Endothelial cell of umbilical vein (primary cell): Measurements from ENCODE around the gene MTRF1L. TPM values are rescaled to one million over a fixed set of nuclear protein-coding genes. Genes with fewer than 3 reads are reported as not detected.

Source experiments
- BruUV-seq: library from RNA; stranded (reverse); fragments of 400-500 nt; replicated peaks from 2 replicates; lab custom pipeline; 2021; lab: Mats Ljungman, UMichigan
- CTCF ChIA-PET: fragments of 300-600, 350-600 bp; sonication (Branson Sonifier 250); formaldehyde crosslinking; loops from one replicate; lab custom pipeline; 2021; ENCODE audit warnings: antibody characterized with exemption, inconsistent platforms; lab: Charles Lee
- POLR2A ChIA-PET: fragments of 300-600, 350-600 bp; sonication (Branson Sonifier 250); formaldehyde crosslinking; loops from one replicate; lab custom pipeline; 2021; ENCODE audit warnings: antibody characterized with exemption, inconsistent platforms; lab: Charles Lee
- DNase-seq: peaks from one replicate; pipeline ENCODE4 v3.0.0-alpha.2; 2011; ENCODE audit warnings: low read depth, low spot score
- FAIRE-seq: peaks from 2 replicates; lab custom pipeline; 2011; peaks lifted over from hg19 to GRCh38; lab: Jason Lieb, UNC
- H2AFZ ChIP-seq: 2 replicates; pipeline ENCODE4 v1.6.0; 2012; ENCODE audit warnings: low read depth, low read length, control low read depth, inconsistent platforms
- H3K27ac ChIP-seq: 2 replicates; pipeline ENCODE4 v1.5.1; 2011; ENCODE audit warnings: low read depth, mild to moderate bottlenecking, control low read depth, low read length, moderate library complexity; ENCODE audit not compliant: insufficient read depth
- H3K27me3 ChIP-seq, 2 experiments: 2 replicates each; pipeline versions ENCODE4 v1.6.0 to v1.6.1; 2011; ENCODE audit warnings: low read length in 2 of 2, mixed read lengths in 1 of 2; ENCODE audit not compliant: control insufficient read depth in 2 of 2, insufficient read depth in 2 of 2
- H3K36me3 ChIP-seq, 2 experiments: 2 replicates in 1 of 2; 3 replicates in 1 of 2; pipeline ENCODE4 v1.5.1; 2011; ENCODE audit warnings: low read length in 2 of 2, mild to moderate bottlenecking in 1 of 2, moderate library complexity in 1 of 2; ENCODE audit not compliant: control insufficient read depth in 2 of 2, insufficient read depth in 2 of 2; ENCODE audit errors: extremely low read depth in 1 of 2
- H3K4me1 ChIP-seq: 3 replicates; pipeline ENCODE4 v1.5.1; 2011; ENCODE audit warnings: mild to moderate bottlenecking, low read length; ENCODE audit not compliant: control insufficient read depth, insufficient read depth; ENCODE audit errors: extremely low read depth
- H3K4me2 ChIP-seq: 2 replicates; pipeline ENCODE4 v1.6.1; 2011; ENCODE audit warnings: low read length, control low read depth, mixed read lengths; ENCODE audit not compliant: insufficient read depth
- H3K4me3 ChIP-seq, 3 experiments: fragments of 200-600 bp in 1 of 3; sonication (generic), shearing (Covaris generic) in 1 of 3; replicated peaks in 1 of 3; 2 replicates each; pipeline ENCODE4 v1.5.1; 2011 to 2016; ENCODE audit warnings: control low read depth in 3 of 3, low read length in 3 of 3, mild to moderate bottlenecking in 2 of 3, inconsistent platforms in 1 of 3, low read depth in 1 of 3, moderate library complexity in 1 of 3; ENCODE audit not compliant: insufficient read depth in 1 of 3
- H3K79me2 ChIP-seq: 2 replicates; pipeline ENCODE4 v1.6.0; 2012; ENCODE audit warnings: low read length, inconsistent platforms; ENCODE audit not compliant: control insufficient read depth, insufficient read depth
- H3K9ac ChIP-seq: replicated peaks from 2 replicates; pipeline ENCODE3; 2011; ENCODE audit warnings: low read length, control low read depth; ENCODE audit not compliant: insufficient read depth; ENCODE audit errors: extremely low read depth
- H3K9me1 ChIP-seq: replicated peaks from 3 replicates; pipeline ENCODE4 v1.6.0; 2011; ENCODE audit warnings: mild to moderate bottlenecking, low read length; ENCODE audit not compliant: control insufficient read depth, insufficient read depth; ENCODE audit errors: extremely low read depth
- H3K9me3 ChIP-seq: replicated peaks from 2 replicates; pipeline ENCODE4 v1.5.1; 2012; ENCODE audit warnings: low read length, inconsistent platforms; ENCODE audit not compliant: control insufficient read depth, insufficient read depth
- H4K20me1 ChIP-seq: replicated peaks from 2 replicates; pipeline ENCODE3; 2011; ENCODE audit warnings: mild to moderate bottlenecking, low read length; ENCODE audit not compliant: control insufficient read depth, insufficient read depth; ENCODE audit errors: extremely low read depth
- CTCF ChIP-seq, 2 donors: IDR thresholded peaks; 1 replicate in 1 of 2; 2 replicates in 1 of 2; pipeline ENCODE4 v1.5.1; 2011; ENCODE audit warnings: low read length in 2 of 2, mild to moderate bottlenecking in 2 of 2, moderate library complexity in 2 of 2, control low read depth in 1 of 2, inconsistent platforms in 1 of 2, low read depth in 1 of 2; ENCODE audit not compliant: insufficient read depth in 1 of 2; ENCODE audit errors: extremely low read depth in 1 of 2
- GATA2 ChIP-seq: IDR thresholded peaks from 2 replicates; pipeline ENCODE4 v1.7.0; 2011; ENCODE audit warnings: low read depth, mild to moderate bottlenecking, moderate library complexity, mixed read lengths, low read length; ENCODE audit not compliant: insufficient read length, insufficient read depth
- JUN ChIP-seq: IDR thresholded peaks from 2 replicates; pipeline ENCODE4 v1.6.1; 2011; ENCODE audit warnings: borderline replicate concordance, low read depth; ENCODE audit not compliant: insufficient read length, insufficient read depth
- POLR2A ChIP-seq: IDR thresholded peaks from 2 replicates; pipeline ENCODE4 v1.6.1; 2012; ENCODE audit warnings: low read depth, mild to moderate bottlenecking, control low read depth, low read length
- POLR2AphosphoS5 ChIP-seq: IDR thresholded peaks from 2 replicates; pipeline ENCODE4 v1.6.1; 2012; ENCODE audit warnings: low read depth, mild to moderate bottlenecking, control low read depth, low read length, moderate library complexity; ENCODE audit not compliant: insufficient read depth
- dilution Hi-C: fragments of 300-500 bp; cut with MboI; formaldehyde crosslinking; loops from one replicate; pipeline ENCODE4 v1.15.0; 2019; ENCODE audit warnings: low sequenced_read_pairs; ENCODE audit not compliant: extremely low pct_ligation_motif_present
- intact Hi-C: fragments of 100-400 bp; cut with micrococcal nuclease; formaldehyde crosslinking; loops from one replicate; pipeline ENCODE4 v1.10.0; 2022
- polyA plus RNA-seq, 4 experiments: library from polyadenylated mRNA; depleted of rRNA in 3 of 4; stranded (reverse) in 3 of 4; unstranded in 1 of 4; fragments of >200 nt; gene quantifications; 2 replicates each; pipeline versions ENCODE4 v1.2.1 to v1.2.3, GENCODE V29; 2011 to 2012; ENCODE audit warnings: missing spikeins in 1 of 4
- total RNA-seq: library from RNA; stranded (reverse); gene quantifications from 2 replicates; pipeline ENCODE4 v1.2.3, GENCODE V29; 2021
- TF ChIP-seq, protein P1 (sequence below): IDR thresholded peaks from 2 replicates; pipeline ENCODE4 v1.6.1; 2011; ENCODE audit not compliant: insufficient read depth, insufficient read length

Gene MTRF1L
- total and polyA plus RNA-seq, 2 donors (not counting 3 experiments of a cell fraction or from before 2014, with no cell fraction given) = 6.2 to 27.5 TPM

GRCh38 chr6:152948150-152948768 is 54.2 kb downstream of the MTRF1L start:
- FAIRE-seq = peak; percentile 72
- Histone ChIP-seq H2AFZ (peak overlapping the region; percentile 90), H3K79me2 (no peaks in the 10 kb centered on the region), H3K9me1 (no peaks in the 10 kb centered on the region), H3K36me3 (no peaks in the 10 kb centered on the region), H3K4me2 (peak overlapping the region; percentile 64), H3K27me3 (no peaks in the 10 kb centered on the region), H3K9me3 (no peaks in the 10 kb centered on the region), H3K4me1 (peaks cover 11% of the 10 kb centered on the region), H4K20me1 (no peaks in the 10 kb centered on the region), H3K9ac (no peak overlapping the region), H3K4me3 (no peak overlapping the region), H3K27ac (no peak overlapping the region)
- peak; percentile 64 for DNase-seq
- POLR2A ChIA-PET = no interaction called here
- dilution Hi-C loops (no loop called here), intact Hi-C loops (loop anchor here (1.0 to 2.0 kb wide), 7 partner anchors 43 to 463 kb away; partner anchors contain the start of gene VIP)
- no TSS peak for BruUV-seq
- CTCF ChIA-PET = interaction anchor here (0.6 to 6.2 kb wide), 69 partner anchors 9 to 647 kb away, joined by 3 to 103 read pairs (median 4); partner anchors contain the start of gene VIP
- TF ChIP-seq CTCF (IDR thresholded peaks at IDR 0.05; ENCODE audit: extremely low read depth in 1 of 2, insufficient read depth in 1 of 2, low read depth in 1 of 2, low read length in 2 of 2) = peak; percentile 41 to 46
- TF ChIP-seq POLR2A = no peak
- no peak for TF ChIP-seq JUN
- TF ChIP-seq GATA2 = peak; percentile 36
- TF ChIP-seq, protein P1, sequence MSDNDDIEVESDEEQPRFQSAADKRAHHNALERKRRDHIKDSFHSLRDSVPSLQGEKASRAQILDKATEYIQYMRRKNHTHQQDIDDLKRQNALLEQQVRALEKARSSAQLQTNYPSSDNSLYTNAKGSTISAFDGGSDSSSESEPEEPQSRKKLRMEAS = no peak
- no peak for TF ChIP-seq POLR2AphosphoS5
